ENCODE data around the gene C11orf98.
"Not testable (repeated sequence)": the region's sequence is repeated elsewhere in the genome, so short reads cannot be mapped to it uniquely, and the experiment has no call there.

C11orf98 gene

DNA sequence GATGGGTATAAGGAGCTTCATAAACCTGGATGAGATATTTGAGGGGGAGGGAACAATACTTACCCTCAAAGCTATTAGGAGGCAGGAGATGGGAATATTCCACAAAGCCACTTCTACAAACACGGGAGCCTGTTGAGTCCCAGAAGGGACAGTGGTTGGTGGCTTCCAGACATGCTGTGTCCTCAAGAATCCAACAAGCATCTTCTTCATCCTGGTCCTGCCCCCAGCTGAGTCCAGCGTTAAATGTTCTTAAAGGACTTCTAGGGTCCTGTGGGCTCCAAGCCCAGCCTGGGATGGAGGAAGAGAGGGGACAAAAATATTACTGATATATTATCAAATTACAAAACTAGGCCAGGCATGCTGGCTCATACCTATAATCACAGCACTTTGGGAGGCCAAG, 2.5 kb upstream of the C11orf98 start:
- H3K4me3 ChIP-seq (ENCODE audit: low read depth in 1 of 2, low read length in 2 of 2) = no peak overlapping the region
- no peak overlapping the region for H3K27ac ChIP-seq (ENCODE audit: low read depth, low read length)
- peaks cover 28% of the 10 kb centered on the region for H3K4me1 ChIP-seq (ENCODE audit: insufficient read depth, low read length)
- H3K9ac ChIP-seq (ENCODE audit: low read length) = peak overlapping the region; percentile 3
- no peaks in the 10 kb centered on the region for H3K27me3 ChIP-seq (ENCODE audit: control insufficient read depth in 1 of 2, insufficient read depth in 2 of 2, low read length in 2 of 2)
- no peaks in the 10 kb centered on the region for H3K9me3 ChIP-seq (ENCODE audit: low read length)
- H3K36me3 ChIP-seq (ENCODE audit: insufficient read depth, low read length) = peaks cover 16% of the 10 kb centered on the region

DNA sequence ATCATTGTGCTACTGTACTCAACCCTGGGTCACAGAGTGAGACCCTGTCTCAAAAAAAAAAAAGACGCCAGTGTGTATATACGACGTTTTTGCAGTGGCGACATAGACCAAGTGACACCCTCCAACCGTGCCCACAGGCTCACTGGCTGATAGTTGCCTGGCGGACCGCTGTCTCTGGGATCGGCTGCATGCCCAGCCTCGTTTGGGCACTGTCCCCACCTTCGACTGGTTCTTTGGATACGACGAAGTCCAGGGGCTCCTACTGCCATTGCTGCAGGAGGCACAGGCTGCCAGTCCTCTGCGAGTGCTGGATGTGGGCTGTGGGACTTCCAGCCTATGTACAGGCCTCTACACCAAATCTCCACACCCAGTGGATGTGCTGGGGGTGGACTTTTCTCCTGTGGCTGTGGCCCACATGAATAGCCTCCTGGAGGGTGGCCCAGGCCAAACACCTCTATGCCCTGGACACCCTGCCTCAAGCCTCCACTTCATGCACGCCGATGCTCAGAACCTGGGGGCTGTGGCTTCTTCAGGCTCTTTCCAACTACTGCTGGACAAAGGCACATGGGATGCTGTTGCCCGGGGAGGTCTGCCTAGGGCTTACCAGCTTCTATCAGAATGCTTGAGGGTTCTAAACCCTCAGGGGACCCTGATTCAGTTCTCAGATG, 1.4 kb upstream of the C11orf98 start:
- peaks cover 17% of the 10 kb centered on the region for H3K36me3 ChIP-seq (ENCODE audit: insufficient read depth, low read length)
- H3K4me3 ChIP-seq (ENCODE audit: low read depth in 1 of 2, low read length in 2 of 2) = peak overlapping the region; percentile 75 to 91
- H3K27me3 ChIP-seq (ENCODE audit: control insufficient read depth in 1 of 2, insufficient read depth in 2 of 2, low read length in 2 of 2) = no peaks in the 10 kb centered on the region
- H3K4me1 ChIP-seq (ENCODE audit: insufficient read depth, low read length) = peaks cover 28% of the 10 kb centered on the region
- H3K27ac ChIP-seq (ENCODE audit: low read depth, low read length) = peak overlapping the region; percentile 95
- H3K9me3 ChIP-seq (ENCODE audit: low read length) = no peaks in the 10 kb centered on the region
- peak overlapping the region; percentile 88 for H3K9ac ChIP-seq (ENCODE audit: low read length)

DNA sequence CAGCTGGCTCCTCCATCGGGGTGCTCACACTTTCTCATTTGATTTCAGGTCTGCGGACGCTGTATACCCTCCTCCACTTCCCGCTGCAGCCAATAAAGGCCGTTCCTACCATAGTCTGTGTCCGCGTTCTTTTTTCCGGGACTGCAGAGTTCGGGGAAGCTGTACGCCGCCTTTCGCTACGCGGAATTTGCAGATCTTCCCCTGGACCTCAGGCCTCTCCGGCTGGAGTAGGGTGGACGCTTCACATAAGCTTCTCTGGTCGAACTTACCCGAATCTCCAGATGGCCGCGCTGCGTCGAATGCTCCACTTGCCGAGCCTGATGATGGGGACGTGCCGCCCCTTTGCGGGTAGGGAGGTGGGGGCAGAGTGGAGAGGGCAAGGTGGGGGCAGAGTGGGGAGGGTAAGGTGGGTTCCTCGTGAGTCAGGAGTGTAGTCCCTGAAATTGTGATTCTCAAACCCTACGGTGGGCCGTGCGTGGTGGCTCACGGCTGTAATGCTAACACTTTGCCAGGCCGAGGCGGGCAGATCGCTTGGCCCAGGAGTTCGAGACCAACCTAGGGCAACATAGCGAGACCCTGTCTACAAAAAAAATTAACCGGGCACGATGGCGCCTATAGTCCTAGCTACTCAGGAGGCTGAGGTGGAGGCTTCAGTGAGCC, 719 bp upstream of the C11orf98 start:
- peak overlapping the region; percentile 75 to 91 for H3K4me3 ChIP-seq (ENCODE audit: low read depth in 1 of 2, low read length in 2 of 2)
- peaks cover 17% of the 10 kb centered on the region for H3K36me3 ChIP-seq (ENCODE audit: insufficient read depth, low read length)
- H3K9ac ChIP-seq (ENCODE audit: low read length) = peak overlapping the region; percentile 88
- H3K4me1 ChIP-seq (ENCODE audit: insufficient read depth, low read length) = peaks cover 28% of the 10 kb centered on the region
- no peaks in the 10 kb centered on the region for H3K9me3 ChIP-seq (ENCODE audit: low read length)
- H3K27ac ChIP-seq (ENCODE audit: low read depth, low read length) = peak overlapping the region; percentile 95
- H3K27me3 ChIP-seq (ENCODE audit: control insufficient read depth in 1 of 2, insufficient read depth in 2 of 2, low read length in 2 of 2) = no peaks in the 10 kb centered on the region

DNA sequence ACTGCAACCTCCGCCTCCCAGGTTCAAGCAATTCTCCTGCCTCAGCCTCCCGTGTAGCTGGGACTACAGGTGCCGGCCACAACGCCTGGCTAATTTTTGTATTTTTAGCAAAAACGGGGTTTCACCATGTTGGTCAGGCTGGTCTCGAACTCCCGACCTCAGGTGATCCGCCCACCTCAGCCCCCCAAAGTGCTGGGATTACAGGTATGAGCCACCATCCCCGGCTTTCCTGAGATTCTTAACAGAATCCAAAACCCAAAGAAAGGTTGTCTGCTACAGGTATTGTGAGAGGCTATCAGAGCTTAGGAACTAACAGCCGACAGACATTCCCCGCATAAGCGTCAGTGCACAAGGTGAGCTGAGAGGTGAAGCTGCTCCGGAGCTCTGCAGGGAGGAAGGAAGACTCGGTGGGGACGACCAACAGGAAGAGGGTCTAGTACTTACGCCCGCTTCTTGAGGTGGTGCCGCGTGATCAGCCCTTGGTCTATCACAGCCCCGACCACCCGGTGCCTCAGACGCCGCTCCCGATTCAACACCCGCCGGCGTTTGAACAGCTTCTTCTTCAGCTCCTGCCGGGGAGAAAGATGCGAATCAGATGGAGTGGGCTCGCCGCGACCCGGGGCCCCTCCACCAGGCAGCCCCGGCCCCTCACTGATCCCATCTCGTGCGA, 470 bp downstream of the C11orf98 start:
- Histone ChIP-seq H3K9ac (ENCODE audit: low read length) (peak overlapping the region; percentile 60), H3K4me3 (ENCODE audit: low read depth in 1 of 2, low read length in 2 of 2) (peak overlapping the region; percentile 75 to 91), H3K27me3 (ENCODE audit: control insufficient read depth in 1 of 2, insufficient read depth in 2 of 2, low read length in 2 of 2) (no peaks in the 10 kb centered on the region), H3K36me3 (ENCODE audit: insufficient read depth, low read length) (peaks cover 17% of the 10 kb centered on the region), H3K27ac (ENCODE audit: low read depth, low read length) (peak overlapping the region; percentile 95), H3K4me1 (ENCODE audit: insufficient read depth, low read length) (peaks cover 28% of the 10 kb centered on the region), H3K9me3 (ENCODE audit: low read length) (no peaks in the 10 kb centered on the region)

DNA sequence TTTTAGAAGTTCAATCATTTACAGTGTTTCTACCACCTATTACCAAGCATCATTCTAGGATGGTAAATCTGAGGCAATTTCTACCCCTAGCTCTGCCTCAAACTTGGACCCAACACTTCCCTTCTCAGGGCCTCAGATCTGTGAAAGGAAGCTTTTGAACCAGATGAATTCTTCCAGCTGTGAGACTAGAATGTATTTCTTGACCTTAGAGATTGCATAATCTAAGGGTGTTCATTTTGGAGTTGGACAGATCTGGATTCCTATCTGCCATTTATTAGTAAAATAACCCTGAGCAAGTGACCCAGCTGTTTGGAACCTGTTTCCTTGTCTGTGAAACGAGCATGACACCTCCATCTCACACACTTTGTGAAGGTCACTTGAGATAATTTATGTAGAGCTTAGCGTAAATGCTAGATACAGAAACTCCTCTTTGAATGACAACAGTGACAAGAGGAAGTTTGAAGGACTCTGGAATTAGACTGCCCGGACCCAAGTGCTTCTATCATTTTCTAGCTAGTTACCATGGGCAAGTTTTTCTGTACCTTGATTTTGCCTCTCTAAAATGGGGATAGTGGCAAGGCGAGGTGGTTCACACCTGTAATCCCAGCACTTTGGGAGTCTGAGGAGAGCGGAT, 8.1 kb downstream of the C11orf98 start:
- Histone ChIP-seq H3K27me3 (ENCODE audit: control insufficient read depth in 1 of 2, insufficient read depth in 2 of 2, low read length in 2 of 2) (no peaks in the 10 kb centered on the region), H3K9ac (ENCODE audit: low read length) (no peak overlapping the region), H3K27ac (ENCODE audit: low read depth, low read length) (no peak overlapping the region), H3K9me3 (ENCODE audit: low read length) (no peaks in the 10 kb centered on the region), H3K4me3 (ENCODE audit: low read depth in 1 of 2, low read length in 2 of 2) (no peak overlapping the region), H3K4me1 (ENCODE audit: insufficient read depth, low read length) (peaks cover 8% of the 10 kb centered on the region), H3K36me3 (ENCODE audit: insufficient read depth, low read length) (no peaks in the 10 kb centered on the region)

DNA sequence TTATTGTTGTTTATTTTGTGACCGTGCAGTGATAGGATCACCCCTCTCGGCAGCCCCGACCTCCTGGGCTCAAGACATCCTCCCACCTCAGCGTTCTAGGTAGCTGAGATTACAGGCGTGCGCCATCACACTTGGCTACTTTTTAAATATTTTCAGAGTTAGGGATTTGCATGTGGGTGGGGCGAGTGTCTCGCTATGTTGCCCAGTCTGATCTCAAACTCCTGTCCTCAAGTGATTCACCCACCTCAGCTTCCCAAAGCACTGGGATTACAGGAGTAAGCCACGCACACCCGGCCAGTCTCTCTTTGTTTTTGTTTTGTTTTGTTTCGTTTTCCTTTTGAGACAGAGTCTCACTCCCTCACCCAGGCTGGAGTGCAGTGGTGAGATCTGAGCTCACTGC, 10.7 kb downstream of the C11orf98 start:
- Histone ChIP-seq H3K36me3 (ENCODE audit: insufficient read depth, low read length) (peaks cover 2% of the 10 kb centered on the region), H3K27me3 (ENCODE audit: control insufficient read depth in 1 of 2, insufficient read depth in 2 of 2, low read length in 2 of 2) (no peaks in the 10 kb centered on the region), H3K4me3 (ENCODE audit: low read depth in 1 of 2, low read length in 2 of 2) (no peak overlapping the region), H3K27ac (ENCODE audit: low read depth, low read length) (no peak overlapping the region), H3K4me1 (ENCODE audit: insufficient read depth, low read length) (peaks cover 14% of the 10 kb centered on the region), H3K9me3 (ENCODE audit: low read length) (no peaks in the 10 kb centered on the region), H3K9ac (ENCODE audit: low read length) (no peak overlapping the region)

DNA sequence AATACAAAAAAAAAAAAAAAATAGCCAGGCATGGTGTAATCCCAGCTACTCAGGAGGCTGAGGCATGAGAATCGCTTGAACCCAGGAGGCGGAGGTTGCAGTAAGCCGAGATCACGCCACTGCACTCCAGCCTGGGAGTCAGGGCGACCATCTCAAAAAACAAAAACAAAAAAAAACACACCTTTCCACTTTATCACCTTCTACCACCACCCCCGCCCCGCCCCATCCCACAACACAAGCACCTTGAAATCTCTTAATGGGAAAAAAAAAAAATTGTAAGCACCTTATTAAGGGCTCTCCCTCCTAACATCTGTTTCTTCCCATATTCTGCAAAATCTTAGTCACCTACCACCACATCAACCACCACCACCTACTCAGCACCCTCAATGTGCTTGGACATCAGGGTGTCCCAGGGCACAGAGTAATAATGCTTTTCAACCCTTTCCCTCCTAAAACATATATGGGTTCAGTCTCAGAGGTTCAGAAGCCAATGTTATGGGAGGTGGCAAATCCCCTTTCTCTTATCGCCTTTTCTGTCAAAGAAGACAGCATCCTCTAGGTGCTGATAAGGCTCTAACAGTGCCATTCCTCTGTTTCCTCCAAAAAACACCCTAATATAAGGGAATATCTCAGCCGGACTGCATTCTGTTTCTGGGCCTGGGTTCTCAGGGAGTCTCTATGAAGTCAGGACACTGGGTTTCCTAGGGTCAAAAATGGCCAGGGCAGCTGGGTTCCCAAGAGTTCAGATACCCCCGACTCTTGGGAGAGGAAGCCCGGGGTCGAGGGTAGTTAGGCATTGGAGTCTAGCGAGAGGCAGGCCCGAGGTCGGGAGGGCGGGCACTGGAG, 12.6 kb downstream of the C11orf98 start:
- peak overlapping the region; percentile 99 for H3K9ac ChIP-seq (ENCODE audit: low read length)
- H3K36me3 ChIP-seq (ENCODE audit: insufficient read depth, low read length) = peaks cover 21% of the 10 kb centered on the region
- H3K9me3 ChIP-seq (ENCODE audit: low read length) = no peaks in the 10 kb centered on the region
- peak overlapping the region; percentile 55 to 84 for H3K4me3 ChIP-seq (ENCODE audit: low read depth in 1 of 2, low read length in 2 of 2)
- peak overlapping the region; percentile 84 for H3K27ac ChIP-seq (ENCODE audit: low read depth, low read length)
- peaks cover 14% of the 10 kb centered on the region for H3K4me1 ChIP-seq (ENCODE audit: insufficient read depth, low read length)
- no peaks in the 10 kb centered on the region for H3K27me3 ChIP-seq (ENCODE audit: control insufficient read depth in 1 of 2, insufficient read depth in 2 of 2, low read length in 2 of 2)

DNA sequence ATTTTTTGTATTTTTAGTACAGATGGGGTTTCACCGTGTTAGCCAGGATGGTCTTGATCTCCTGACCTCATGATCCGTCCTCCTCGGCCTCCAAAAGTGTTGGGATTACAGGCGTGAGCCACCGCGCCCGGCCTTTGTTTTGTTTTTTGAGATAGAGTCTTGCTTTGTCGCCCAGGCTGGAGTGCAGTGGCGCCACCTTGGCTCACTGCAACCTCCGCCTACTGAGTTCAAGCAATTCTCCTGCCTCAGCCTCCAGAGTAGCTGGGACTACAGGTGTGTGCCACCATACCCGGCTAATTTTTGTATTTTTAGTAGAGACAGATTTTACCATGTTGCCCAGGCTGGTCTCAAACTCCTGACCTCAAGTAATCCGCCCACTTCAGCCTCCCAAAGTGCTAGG, 14.7 kb downstream of the C11orf98 start:
- Histone ChIP-seq H3K4me1 (ENCODE audit: insufficient read depth, low read length) (peaks cover 28% of the 10 kb centered on the region), H3K36me3 (ENCODE audit: insufficient read depth, low read length) (peaks cover 22% of the 10 kb centered on the region)

DNA sequence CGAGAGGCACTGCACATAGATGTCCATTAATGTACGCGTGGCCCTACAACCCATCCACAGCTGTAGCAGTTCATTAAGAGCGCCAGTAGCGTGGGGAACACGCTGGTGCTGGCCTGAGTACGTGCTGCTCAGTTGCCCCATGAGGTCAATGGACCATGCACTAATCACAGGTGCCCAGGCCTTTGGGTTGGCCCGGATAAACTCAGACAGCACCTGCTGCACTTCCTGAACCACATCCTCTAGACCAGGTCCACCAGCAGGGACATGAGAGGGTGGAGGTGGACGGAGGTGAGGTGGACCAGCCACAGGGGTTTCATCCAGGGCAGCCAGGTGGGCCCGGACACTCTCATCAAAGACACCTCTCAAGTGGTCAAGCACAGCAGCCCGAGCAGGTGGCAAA, 15.5 kb downstream of the C11orf98 start:
- H3K4me3 ChIP-seq (ENCODE audit: low read depth in 1 of 2, low read length in 2 of 2) = no peak overlapping the region
- H3K36me3 ChIP-seq (ENCODE audit: insufficient read depth, low read length) = peaks cover 23% of the 10 kb centered on the region
- H3K27me3 ChIP-seq (ENCODE audit: control insufficient read depth in 1 of 2, insufficient read depth in 2 of 2, low read length in 2 of 2) = no peaks in the 10 kb centered on the region
- no peak overlapping the region for H3K9ac ChIP-seq (ENCODE audit: low read length)
- H3K4me1 ChIP-seq (ENCODE audit: insufficient read depth, low read length) = peaks cover 32% of the 10 kb centered on the region
- H3K9me3 ChIP-seq (ENCODE audit: low read length) = no peaks in the 10 kb centered on the region
- no peak overlapping the region for H3K27ac ChIP-seq (ENCODE audit: low read depth, low read length)

More for the DNA sequence above, 14.7 kb downstream of the C11orf98 start:
- not testable (repeated sequence) for H3K9ac ChIP-seq (ENCODE audit: low read length); H3K27me3 ChIP-seq (ENCODE audit: control insufficient read depth in 1 of 2, insufficient read depth in 2 of 2, low read length in 2 of 2); H3K9me3 ChIP-seq (ENCODE audit: low read length); H3K27ac ChIP-seq (ENCODE audit: low read depth, low read length); H3K4me3 ChIP-seq (ENCODE audit: low read depth in 1 of 2, low read length in 2 of 2)

DNA sequence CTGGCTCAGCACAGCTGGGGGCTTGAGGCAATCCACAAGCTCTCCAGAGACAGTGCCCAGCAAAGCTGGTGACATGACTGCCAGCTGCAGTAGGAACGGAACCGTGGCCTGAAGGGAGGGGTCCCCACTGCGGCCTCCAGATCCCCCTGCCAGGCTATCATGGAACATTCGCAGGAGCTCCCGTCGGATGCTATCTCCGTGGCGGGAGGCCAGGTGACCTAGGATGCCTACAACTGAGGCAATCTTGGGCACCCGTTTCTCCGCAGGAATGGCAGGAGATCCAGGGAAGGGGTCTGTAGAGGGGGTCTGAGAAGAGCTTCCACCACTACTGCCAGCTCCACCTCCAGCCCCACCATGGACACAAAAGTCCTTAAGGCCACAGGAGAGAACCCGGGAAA, 16.0 kb downstream of the C11orf98 start:
- Histone ChIP-seq H3K27ac (ENCODE audit: low read depth, low read length) (no peak overlapping the region), H3K9me3 (ENCODE audit: low read length) (no peaks in the 10 kb centered on the region), H3K9ac (ENCODE audit: low read length) (no peak overlapping the region), H3K36me3 (ENCODE audit: insufficient read depth, low read length) (peaks cover 27% of the 10 kb centered on the region), H3K4me3 (ENCODE audit: low read depth in 1 of 2, low read length in 2 of 2) (no peak overlapping the region), H3K4me1 (ENCODE audit: insufficient read depth, low read length) (peaks cover 32% of the 10 kb centered on the region), H3K27me3 (ENCODE audit: control insufficient read depth in 1 of 2, insufficient read depth in 2 of 2, low read length in 2 of 2) (no peaks in the 10 kb centered on the region)
